NCI-H1105 (cell line): Measurements from ENCODE around the gene ANKRD22.
"Not testable (repeated sequence)": the region's sequence is repeated elsewhere in the genome, so short reads cannot be mapped to it uniquely, and the experiment has no call there.

Source experiments
- DNase-seq: peaks from one replicate; lab custom pipeline; 2025; lab: John Stamatoyannopoulos, UW

ANKRD22 gene

GRCh38 chr10:88851706-88852105, at the start of gene ANKRD22:
Gene ANKRD22 (minus strand): TSS chr10:88851844. CDS start chr10:88851607, 237 bp downstream.
- no peak for DNase-seq

- DNase-seq = no peak
These were observed 48.2 kb upstream of the ANKRD22 start for GRCh38 chr10:88899886-88900285.

- DNase-seq = no peak
These were observed 47.1 kb upstream of the ANKRD22 start for GRCh38 chr10:88898727-88899126.

- no peak for DNase-seq
These were observed 45.6 kb upstream of the ANKRD22 start for GRCh38 chr10:88896994-88897853.

- DNase-seq = no peak
These were observed 44.8 kb upstream of the ANKRD22 start for GRCh38 chr10:88896372-88896993.

GRCh38 chr10:88895250-88895649, 43.6 kb upstream of the ANKRD22 start:
- DNase-seq = no peak

- DNase-seq = no peak
These were observed 42.0 kb upstream of the ANKRD22 start for GRCh38 chr10:88893611-88894010.

GRCh38 chr10:88892222-88892967, 40.8 kb upstream of the ANKRD22 start:
- DNase-seq = no peak

GRCh38 chr10:88890681-88891381, 39.2 kb upstream of the ANKRD22 start:
- no peak for DNase-seq

- DNase-seq = no peak
These were observed 38.1 kb upstream of the ANKRD22 start for GRCh38 chr10:88889559-88890337.

- no peak for DNase-seq
These were observed 37.3 kb upstream of the ANKRD22 start for GRCh38 chr10:88888810-88889445.

GRCh38 chr10:88886557-88886956, 34.9 kb upstream of the ANKRD22 start:
- DNase-seq = no peak

- DNase-seq = no peak
These were observed 31.8 kb upstream of the ANKRD22 start for GRCh38 chr10:88883448-88883809.

GRCh38 chr10:88882646-88883447, 31.2 kb upstream of the ANKRD22 start:
- not testable (repeated sequence) for DNase-seq

GRCh38 chr10:88881922-88882645, 30.4 kb upstream of the ANKRD22 start:
- DNase-seq = no peak

- DNase-seq = no peak
These were observed 29.7 kb upstream of the ANKRD22 start for GRCh38 chr10:88881320-88881719.

- peak; percentile 33 for DNase-seq
These were observed 28.8 kb upstream of the ANKRD22 start for GRCh38 chr10:88880282-88881076.

GRCh38 chr10:88879534-88880281, 28.1 kb upstream of the ANKRD22 start, which contains the start of gene STAMBPL1:
Gene STAMBPL1 (plus strand): TSS chr10:88880245. CDS start chr10:88901709, 21,464 bp downstream.
- peak; percentile 33 for DNase-seq
